GM21447 (cell line): Measurements from ENCODE around the gene TRIM29.

Experiments
- ATAC-seq: cut with Tn5 transposase; IDR thresholded peaks from one replicate; pipeline ENCODE4 v1.9.1; 2021; ENCODE audit not compliant: unreplicated experiment

Gene TRIM29

GRCh38 chr11:120139316-120140069 is 1.6 kb upstream of the TRIM29 start:
- no peak for ATAC-seq

GRCh38 chr11:120137187-120137610 is 714 bp downstream of the TRIM29 start:
- ATAC-seq, result no peak

DNA sequence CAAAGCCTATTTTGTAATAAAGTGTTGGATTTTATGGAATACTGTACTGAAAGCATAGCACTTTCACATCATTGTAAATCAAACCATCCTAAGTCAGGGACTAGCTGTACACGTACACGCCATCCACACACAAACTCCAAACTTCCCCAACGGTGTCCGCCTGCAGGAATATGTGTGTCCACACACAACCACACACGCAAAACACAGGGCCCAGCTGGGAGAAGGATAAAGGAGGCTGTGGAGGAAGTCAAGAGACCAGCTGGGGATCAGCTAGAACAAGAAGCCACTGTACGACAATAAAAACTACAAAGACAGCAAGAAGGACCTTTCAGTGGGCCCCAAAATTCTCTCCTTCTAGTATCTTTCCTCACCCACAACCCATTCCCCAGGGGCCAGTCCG is 1.6 kb downstream of the TRIM29 start:
- no peak for ATAC-seq

GRCh38 chr11:120135838-120136237 is 2.1 kb downstream of the TRIM29 start:
- ATAC-seq, result no peak

DNA sequence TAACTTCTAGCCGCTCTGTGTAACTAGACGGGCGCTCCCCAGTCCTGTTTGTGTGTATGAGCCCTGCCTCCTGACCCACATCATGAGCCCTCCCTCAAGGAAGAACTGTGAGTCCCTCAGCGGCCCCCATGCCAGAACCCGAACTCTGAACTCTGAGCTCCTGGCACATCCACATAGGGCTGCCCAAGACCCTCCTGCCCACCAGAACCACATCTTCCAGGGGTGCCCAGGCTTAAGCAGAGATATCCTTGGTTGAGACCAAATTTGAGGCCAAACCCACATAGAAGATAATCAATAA is 3.0 kb downstream of the TRIM29 start:
- no peak for ATAC-seq

GRCh38 chr11:120134106-120134930 is 3.6 kb downstream of the TRIM29 start:
- no peak for ATAC-seq

- ATAC-seq, result no peak
These were observed 4.5 kb downstream of the TRIM29 start for GRCh38 chr11:120133216-120134105.

- no peak for ATAC-seq
These were observed 5.2 kb downstream of the TRIM29 start for GRCh38 chr11:120132645-120133185.

DNA sequence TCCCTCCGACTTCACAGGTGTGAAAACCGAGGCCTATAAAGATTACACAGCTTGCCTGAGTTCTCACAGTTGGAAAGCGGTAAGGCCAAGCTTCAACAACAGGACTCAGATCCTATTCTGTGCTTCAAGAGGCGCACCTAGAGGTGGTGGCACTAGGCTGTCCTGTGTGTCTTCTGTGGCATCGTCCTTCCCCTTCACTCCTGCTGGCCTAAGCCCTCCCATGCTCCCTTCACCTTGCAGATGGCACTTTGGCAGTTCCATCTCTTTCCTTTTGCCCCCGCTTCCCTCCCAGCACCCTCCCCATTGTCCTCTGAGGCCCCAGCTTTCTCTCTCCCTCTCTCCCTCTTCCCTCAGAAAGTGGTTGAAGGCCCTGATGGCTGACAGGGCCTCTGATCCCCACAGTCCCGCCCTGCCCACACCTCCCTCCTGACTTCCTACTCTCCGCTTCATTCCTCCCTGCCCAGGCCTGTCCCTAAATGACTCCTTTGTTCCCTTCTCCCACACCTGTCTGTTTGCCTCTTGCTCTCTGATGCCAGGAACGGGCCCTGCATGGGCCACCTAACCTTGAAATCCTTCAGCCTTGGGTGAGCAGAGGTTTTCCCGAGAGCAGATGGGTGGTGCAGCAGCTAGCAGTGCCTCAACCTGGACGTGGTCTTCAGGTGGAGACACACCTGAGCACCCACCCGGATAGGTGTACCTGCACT is 5.8 kb downstream of the TRIM29 start:
- no peak for ATAC-seq

DNA sequence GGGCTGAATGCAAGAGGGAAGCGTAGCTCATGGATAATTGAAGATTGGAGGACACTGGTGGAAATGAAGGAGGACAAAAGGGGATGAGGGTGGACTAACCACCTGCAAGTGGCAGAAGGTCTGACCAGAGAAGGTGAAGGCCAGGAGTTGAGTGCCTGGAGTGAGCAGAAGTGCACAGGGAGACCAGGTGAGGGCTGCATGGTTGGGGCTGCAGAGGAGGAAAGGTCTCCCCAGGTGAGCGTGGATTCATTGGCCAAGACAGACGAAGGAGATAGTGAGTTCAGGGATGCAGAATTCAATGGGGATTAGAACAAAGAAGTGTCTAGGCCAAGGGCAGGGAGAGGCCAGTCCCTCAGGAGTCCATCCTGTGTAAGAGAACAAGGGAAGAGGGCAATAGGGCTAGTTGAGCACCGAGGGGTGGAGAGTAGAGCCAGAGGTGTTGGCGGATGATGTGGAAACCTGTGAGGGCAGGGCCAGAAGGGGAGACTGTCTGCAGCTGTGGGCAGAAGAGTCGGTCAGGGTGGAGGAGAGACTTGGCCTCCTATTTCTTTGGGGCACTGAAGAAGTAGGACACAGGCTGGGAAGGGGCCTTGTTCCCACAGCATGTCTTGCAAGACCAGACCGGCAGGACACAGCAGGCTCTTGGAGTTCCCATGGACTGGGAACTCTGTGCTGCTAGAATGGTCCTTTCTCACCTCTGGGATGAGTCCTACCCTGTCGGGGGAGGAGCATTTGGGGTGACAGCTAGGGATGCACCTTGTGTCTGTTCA is 6.7 kb downstream of the TRIM29 start:
- ATAC-seq, result no peak

- ATAC-seq, result no peak
These were observed 7.5 kb downstream of the TRIM29 start for GRCh38 chr11:120130176-120130980.

- ATAC-seq, result no peak
These were observed 8.3 kb downstream of the TRIM29 start for GRCh38 chr11:120129570-120129969.

- no peak for ATAC-seq
These were observed 9.4 kb downstream of the TRIM29 start for GRCh38 chr11:120128392-120129119.

DNA sequence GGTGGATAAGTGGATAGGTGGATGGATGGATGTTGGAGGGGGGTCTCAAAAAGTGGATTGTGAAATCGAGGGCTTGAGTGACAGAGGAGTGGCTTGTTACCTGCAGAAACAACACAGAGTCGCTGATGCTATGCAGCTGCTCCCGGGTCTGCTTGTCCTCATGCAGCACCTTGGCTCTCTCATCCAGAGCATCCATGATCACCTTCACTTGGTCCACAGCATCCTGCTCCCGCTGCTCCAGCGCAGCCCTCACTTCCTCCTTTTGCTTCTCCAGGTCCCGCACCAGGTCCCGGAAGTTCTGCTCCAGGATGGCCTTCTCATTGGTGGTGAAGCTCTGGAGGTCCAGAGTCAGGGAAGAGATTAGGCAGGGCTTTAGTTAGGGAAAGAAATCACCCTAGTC is 10.7 kb downstream of the TRIM29 start:
- no peak for ATAC-seq

DNA sequence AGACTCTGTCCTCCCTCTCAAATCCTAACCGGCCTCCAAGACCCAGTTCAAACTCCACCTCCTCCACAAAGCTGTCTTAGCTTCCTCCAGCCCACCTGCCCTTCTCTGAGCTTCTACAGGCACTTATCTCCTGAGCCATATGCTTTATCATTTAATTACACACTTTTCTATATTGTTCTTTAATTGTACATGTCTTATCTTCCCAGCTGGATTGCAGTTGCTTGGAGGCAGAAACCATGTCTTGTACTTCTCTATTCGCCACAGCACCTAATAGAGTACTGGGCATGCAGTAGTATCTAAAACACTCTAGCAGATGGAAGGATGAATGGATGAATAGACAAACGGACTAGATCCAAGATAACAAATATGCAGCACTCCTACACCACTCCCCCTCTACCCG is 11.3 kb downstream of the TRIM29 start:
- ATAC-seq, result no peak

GRCh38 chr11:120125509-120125908 is 12.4 kb downstream of the TRIM29 start:
- no peak for ATAC-seq

GRCh38 chr11:120125024-120125423 is 12.9 kb downstream of the TRIM29 start:
- no peak for ATAC-seq

GRCh38 chr11:120124355-120124754 is 13.6 kb downstream of the TRIM29 start:
- no peak for ATAC-seq
